K562 (cell line): ENCODE measurements around the gene CDH1. TPM values are rescaled to one million over a fixed set of nuclear protein-coding genes. Genes with fewer than 3 reads are reported as not detected.

Source experiments
- ATAC-seq: fragments of 200-7000 bp; cut with Tn5 transposase; 3 replicates; pipeline ENCODE4 v1.9.1; 2020; ENCODE audit warnings: moderate library complexity
- BruUV-seq: library from RNA; stranded (reverse); fragments of 400-500 nt; replicated peaks from 2 replicates; lab custom pipeline; 2021; lab: Mats Ljungman, UMichigan
- CTCF ChIA-PET: fragments of 300-600 bp; formaldehyde crosslinking; extraction: SDS; loops from one replicate; lab custom pipeline; 2021; ENCODE audit warnings: low intra/inter-chr PET ratio; lab: Yijun Ruan, JAX
- POLR2A ChIA-PET: fragments of 300-600, 350-650 bp; sonication (Branson Sonifier 250); formaldehyde crosslinking; extraction: SDS; loops from one replicate; lab custom pipeline; 2021; ENCODE audit warnings: antibody characterized with exemption, inconsistent platforms; lab: Yijun Ruan, JAX
- DNase-seq, 4 experiments: peaks; one replicate each; pipeline versions ENCODE4 v3.0.0 to v3.0.0-alpha.2; 2011 to 2018; ENCODE audit warnings: low spot score in 3 of 4, mixed read lengths in 3 of 4; ENCODE audit errors: extremely low read depth in 1 of 4
- FAIRE-seq: peaks from 2 replicates; lab custom pipeline; 2011; peaks lifted over from hg19 to GRCh38; lab: Jason Lieb, UNC
- H2AFZ ChIP-seq: 2 replicates; pipeline ENCODE4 v1.6.0; 2011; ENCODE audit warnings: low read depth, low read length, control low read depth, inconsistent platforms
- H3K27ac ChIP-seq: fragments of 200-600 bp; 3 replicates; pipeline ENCODE4 v1.8.0; 2011; ENCODE audit warnings: low read depth, mild to moderate bottlenecking, control low read depth, inconsistent platforms, low read length, moderate library complexity, mixed read lengths; ENCODE audit errors: extremely low read depth
- H3K27me3 ChIP-seq, 2 experiments: fragments of 300-600 bp in 1 of 2; 2 replicates in 1 of 2; 3 replicates in 1 of 2; pipeline versions ENCODE4 v1.6.0 to v1.8.0; 2011; ENCODE audit warnings: inconsistent platforms in 2 of 2, low read length in 2 of 2, mild to moderate bottlenecking in 1 of 2, mixed read lengths in 1 of 2, moderate library complexity in 1 of 2; ENCODE audit not compliant: control insufficient read depth in 2 of 2, insufficient read depth in 2 of 2
- H3K36me3 ChIP-seq: fragments of 300-600 bp; 3 replicates; pipeline ENCODE4 v1.8.0; 2011; ENCODE audit warnings: mild to moderate bottlenecking, low read length, inconsistent platforms; ENCODE audit not compliant: control insufficient read depth, insufficient read depth
- H3K4me1 ChIP-seq, 2 experiments: fragments of 200-600 bp in 1 of 2; replicated peaks in 1 of 2; 2 replicates in 1 of 2; 3 replicates in 1 of 2; pipeline versions ENCODE4 v1.5.1 to v1.8.0; 2011; ENCODE audit warnings: inconsistent platforms in 2 of 2, low read length in 2 of 2, mild to moderate bottlenecking in 1 of 2, mixed read lengths in 1 of 2, moderate library complexity in 1 of 2; ENCODE audit not compliant: control insufficient read depth in 2 of 2, insufficient read depth in 2 of 2
- H3K4me2 ChIP-seq: 2 replicates; pipeline ENCODE4 v1.6.1; 2011; ENCODE audit warnings: low read length, control low read depth, inconsistent platforms, mixed read lengths; ENCODE audit not compliant: insufficient read depth
- H3K4me3 ChIP-seq: fragments of 200-600 bp; sonication (generic), shearing (Covaris generic); 2 replicates; pipeline ENCODE4 v1.5.1; 2016; ENCODE audit warnings: control low read depth, inconsistent platforms
- H3K79me2 ChIP-seq: fragments of 200-600 bp; 3 replicates; pipeline ENCODE4 v1.8.0; 2011; ENCODE audit warnings: low read length, inconsistent platforms; ENCODE audit not compliant: control insufficient read depth, insufficient read depth
- H3K9ac ChIP-seq, 2 experiments: 2 replicates each; pipeline versions ENCODE4 v1.6.0 to v1.6.1; 2011; ENCODE audit warnings: low read depth in 2 of 2, low read length in 2 of 2, control low read depth in 1 of 2, inconsistent platforms in 1 of 2, mild to moderate bottlenecking in 1 of 2, mixed read lengths in 1 of 2; ENCODE audit not compliant: insufficient read depth in 1 of 2
- H3K9me1 ChIP-seq: one replicate; pipeline ENCODE4 v1.6.0; 2011; ENCODE audit warnings: inconsistent platforms, mild to moderate bottlenecking, low read length, moderate library complexity; ENCODE audit not compliant: control insufficient read depth, insufficient read depth
- H3K9me3 ChIP-seq: replicated peaks from 2 replicates; pipeline ENCODE4 v1.5.1; 2011; ENCODE audit warnings: low read depth, low read length, inconsistent platforms; ENCODE audit not compliant: control insufficient read depth, insufficient read depth
- H4K20me1 ChIP-seq: replicated peaks from 2 replicates; pipeline ENCODE4 v1.6.1; 2011; ENCODE audit warnings: low read length, inconsistent platforms, mixed read lengths; ENCODE audit not compliant: control insufficient read depth, insufficient read depth
- FOSL1 ChIP-seq: fragments of 200-800 bp; sonication (Bioruptor generic); conservative IDR thresholded peaks from 2 replicates; pipeline ENCODE4 v1.6.1; 2016; ENCODE audit warnings: missing genetic modification characterization, missing compliant biosample characterization
- HIVEP1 ChIP-seq: fragments of 250-450 bp; sonication (Bioruptor Pico); IDR thresholded peaks from 2 replicates; pipeline ENCODE4 v1.4.0; 2020; ENCODE audit warnings: mild to moderate bottlenecking
- MCM2 ChIP-seq: fragments of 450-650 bp; IDR thresholded peaks from 2 replicates; pipeline ENCODE4 v1.6.1; 2017; ENCODE audit warnings: low read depth, mild to moderate bottlenecking
- NR4A1 ChIP-seq, 2 experiments: fragments of 250-450 bp in 1 of 2; fragments of 450-650 bp in 1 of 2; sonication (Bioruptor Pico) in 1 of 2; IDR thresholded peaks; 2 replicates each; pipeline versions ENCODE4 v1.4.0 to v1.6.1; 2016 to 2020; ENCODE audit warnings: mild to moderate bottlenecking in 2 of 2, missing compliant biosample characterization in 1 of 2, missing genetic modification characterization in 1 of 2, moderate library complexity in 1 of 2
- PHF8 ChIP-seq: fragments of 200-600 bp; sonication (generic); IDR thresholded peaks from 2 replicates; pipeline ENCODE4 v1.6.1; 2012; ENCODE audit warnings: mixed run types, mild to moderate bottlenecking, inconsistent platforms, low read length, moderate library complexity, borderline replicate concordance
- SUPT5H ChIP-seq: fragments of 450-650 bp; IDR thresholded peaks from 2 replicates; pipeline ENCODE4 v1.6.1; 2016
- TCF7L2 ChIP-seq: fragments of 150-350 bp; IDR thresholded peaks from 2 replicates; pipeline ENCODE4 v1.6.1; 2016; ENCODE audit warnings: low read depth, mild to moderate bottlenecking, low read length, moderate library complexity
- ZNF274 ChIP-seq: IDR thresholded peaks from 2 replicates; pipeline ENCODE4 v1.6.1; 2011; ENCODE audit warnings: low read depth, mild to moderate bottlenecking, low read length, moderate library complexity, borderline replicate concordance
- ZNF583 ChIP-seq: fragments of 250-450 bp; sonication (Bioruptor Pico); IDR thresholded peaks from 2 replicates; pipeline ENCODE4 v1.4.0; 2020
- ZNF77 ChIP-seq: fragments of 250-450 bp; sonication (Bioruptor Pico); IDR thresholded peaks from 2 replicates; pipeline ENCODE4 v1.5.0; 2020
- WGBS: fragments of 100-300 bp; shearing (Covaris generic); methylation state at CpG from one replicate; pipeline ENCODE4 v1.1.6; 2016; ENCODE audit warnings: low coverage, mixed read lengths; ENCODE audit not compliant: insufficient coverage; ENCODE audit errors: missing lambda C conversion rate; 5-methylcytosine and 5-hydroxymethylcytosine counted together
- in situ Hi-C: fragments of 300-500 bp; cut with MboI; formaldehyde crosslinking; loops from 4 replicates; pipeline ENCODE4 v1.15.0; 2018; ENCODE audit warnings: inconsistent platforms, mixed read lengths
- intact Hi-C: fragments of 100-400 bp; cut with micrococcal nuclease; formaldehyde crosslinking; loops from 2 replicates; pipeline ENCODE4 v1.14.2; 2022
- polyA plus RNA-seq, 8 experiments: library from polyadenylated mRNA; depleted of rRNA in 4 of 8; stranded (reverse) in 5 of 8; unstranded in 3 of 8; fragments of >200 nt; fragmentation: Nextera tagmentation in 2 of 8; fragmentation: Illumina TruSeq in 1 of 8; extraction: Ambion mirVana in 2 of 8; extraction: Trizol in 1 of 8; gene quantifications; 2 replicates each; pipeline versions ENCODE4 v1.2.1 to v1.2.3, GENCODE V29; 2011 to 2014; ENCODE audit warnings: inconsistent platforms in 1 of 8, missing spikeins in 1 of 8
- total RNA-seq, 7 experiments: library from RNA; depleted of rRNA in 6 of 7; stranded (reverse); fragments of >200 nt in 6 of 7; fragmentation: Illumina TruSeq in 2 of 7; extraction: Trizol in 2 of 7; gene quantifications; 2 replicates each; pipeline versions ENCODE4 v1.2.1 to v1.2.3, GENCODE V29; 2011 to 2021; ENCODE audit warnings: low replicate concordance in 1 of 7

Gene CDH1
- total and polyA plus RNA-seq, 9 of the 15 experiments (the other 6 are each of a cell fraction or from before 2014, with no cell fraction given), result 0.01 to 0.69 TPM; not detected in 7

GRCh38 chr16:68873635-68874471, 136.8 kb downstream of the CDH1 start:
- ChIA-PET CTCF (interaction anchor here (0.6 kb wide), 1 partner anchor 236 kb away, joined by 3 read pairs; no protein-coding TSS in a partner anchor), POLR2A (no interaction called here)
- Histone ChIP-seq H3K4me1 (peaks cover 0 to 2% of the 10 kb centered on the region in 2 experiments; a peak in 1 of 5 replicates), H3K27ac (no peak overlapping the region), H3K9me1 (no peaks in the 10 kb centered on the region), H4K20me1 (no peaks in the 10 kb centered on the region), H3K36me3 (peaks cover 10% of the 10 kb centered on the region; the same call in 2 of the 3 replicates), H2AFZ (no peak overlapping the region), H3K79me2 (no peaks in the 10 kb centered on the region), H3K9me3 (no peaks in the 10 kb centered on the region), H3K4me2 (no peak overlapping the region), H3K9ac (no peak overlapping the region), H3K27me3 (no peaks in the 10 kb centered on the region), H3K4me3 (no peak overlapping the region)
- DNase-seq (no peak), FAIRE-seq (no peak), ATAC-seq (no peak)
- WGBS, result 67% methylated on average over 7 of the region's 7 CpGs
- BruUV-seq, result no TSS peak
- no peak for TF ChIP-seq SUPT5H
- TF ChIP-seq PHF8, result no peak
- no peak for TF ChIP-seq TCF7L2
- intact Hi-C loops (no loop called here), in situ Hi-C loops (no loop called here)

GRCh38 chr16:68875871-68876270, 138.8 kb downstream of the CDH1 start:
- no TSS peak for BruUV-seq
- CTCF ChIA-PET, result no interaction called here
- ATAC-seq (no peak), FAIRE-seq (no peak), DNase-seq (no peak)
- in situ Hi-C loops, result no loop called here
- Histone ChIP-seq H3K79me2 (no peaks in the 10 kb centered on the region), H3K4me3 (no peak overlapping the region), H4K20me1 (no peaks in the 10 kb centered on the region), H3K9me1 (no peaks in the 10 kb centered on the region), H3K27me3 (no peaks in the 10 kb centered on the region), H3K9ac (no peak overlapping the region), H3K4me1 (no peaks in the 10 kb centered on the region), H3K4me2 (no peak overlapping the region), H3K9me3 (no peaks in the 10 kb centered on the region), H3K36me3 (peaks cover 13% of the 10 kb centered on the region; the same call in 2 of the 3 replicates), H3K27ac (no peak overlapping the region), H2AFZ (no peak overlapping the region)
- intact Hi-C loops, result no loop called here
- POLR2A ChIA-PET, result interaction anchor here (0.6 kb wide), 1 partner anchor 316 kb away, joined by 3 read pairs; no protein-coding TSS in a partner anchor
- WGBS, result 100% methylated on average over 1 of the region's 4 CpGs
- no peak for TF ChIP-seq HIVEP1
- TF ChIP-seq MCM2, result no peak
- TF ChIP-seq ZNF77 (CRISPR knock-in tag), result no peak
- no peak for TF ChIP-seq ZNF583 (CRISPR knock-in tag)
- no peak for TF ChIP-seq ZNF274
- no peak for TF ChIP-seq NR4A1 (CRISPR knock-in tag; IDR thresholded peaks at IDR 0.05)
- no peak for TF ChIP-seq NR4A1 (tag; IDR thresholded peaks at IDR 0.05)
- no peak for TF ChIP-seq FOSL1 (tag)
